K562 (cell line): ENCODE results near the gene ECM1. TPM values are rescaled to one million over a fixed set of nuclear protein-coding genes. Genes with fewer than 3 reads are reported as not detected.
A peak's percentile ranks its signal among the peaks of the same experiment; 100 is the strongest.

Source experiments
- CTBP1 ChIP-seq: fragments of 450-650 bp; IDR thresholded peaks from 2 replicates; pipeline ENCODE4 v1.6.1; 2016; ENCODE audit warnings: borderline replicate concordance
- CXXC5 ChIP-seq: fragments of 250-450 bp; sonication (Bioruptor Pico); IDR thresholded peaks from 2 replicates; pipeline ENCODE4 v1.8.0; 2022; ENCODE audit warnings: inconsistent platforms, mild to moderate bottlenecking, moderate library complexity
- FOXK1 ChIP-seq: sonication (generic); formaldehyde crosslinking; IDR thresholded peaks from 2 replicates; pipeline ENCODE4 v1.8.0; 2022; ENCODE audit warnings: missing genetic modification reagents, mild to moderate bottlenecking, borderline replicate concordance
- HMGN3 ChIP-seq: IDR thresholded peaks from 2 replicates; pipeline ENCODE4 v1.6.1; 2011; ENCODE audit warnings: borderline replicate concordance, low read depth, mild to moderate bottlenecking, mixed read lengths, low read length; ENCODE audit not compliant: insufficient read length; ENCODE audit errors: extremely low read depth
- NFE2 ChIP-seq: IDR thresholded peaks from 2 replicates; pipeline ENCODE4 v1.6.1; 2014; ENCODE audit warnings: antibody characterized with exemption, low read depth
- NR2C2 ChIP-seq, 2 experiments: fragments of 200-800 bp in 1 of 2; sonication (Bioruptor generic) in 1 of 2; sonication (generic) in 1 of 2; formaldehyde crosslinking in 1 of 2; IDR thresholded peaks; 2 replicates each; pipeline versions ENCODE4 v1.6.1 to v1.8.0; 2016 to 2022; ENCODE audit warnings: mild to moderate bottlenecking in 1 of 2, missing compliant biosample characterization in 1 of 2, missing genetic modification characterization in 1 of 2, missing genetic modification reagents in 1 of 2
- SMARCE1 ChIP-seq: fragments of 450-650 bp; IDR thresholded peaks from 2 replicates; pipeline ENCODE4 v1.7.1; 2016; ENCODE audit warnings: mild to moderate bottlenecking
- ZNF175 ChIP-seq: fragments of 200-800 bp; sonication (Bioruptor generic); IDR thresholded peaks from 2 replicates; pipeline ENCODE4 v1.6.1; 2016; ENCODE audit warnings: low read depth, mild to moderate bottlenecking, missing genetic modification characterization, missing compliant biosample characterization
- ZNF232 ChIP-seq: sonication (generic); formaldehyde crosslinking; IDR thresholded peaks from 2 replicates; pipeline ENCODE4 v1.8.0; 2022; ENCODE audit warnings: mild to moderate bottlenecking, missing genetic modification reagents
- polyA plus RNA-seq, 8 experiments: library from polyadenylated mRNA; depleted of rRNA in 4 of 8; stranded (reverse) in 5 of 8; unstranded in 3 of 8; fragments of >200 nt; fragmentation: Nextera tagmentation in 2 of 8; fragmentation: Illumina TruSeq in 1 of 8; extraction: Ambion mirVana in 2 of 8; extraction: Trizol in 1 of 8; gene quantifications; 2 replicates each; pipeline versions ENCODE4 v1.2.1 to v1.2.3, GENCODE V29; 2011 to 2014; ENCODE audit warnings: inconsistent platforms in 1 of 8, missing spikeins in 1 of 8
- total RNA-seq, 7 experiments: library from RNA; depleted of rRNA in 6 of 7; stranded (reverse); fragments of >200 nt in 6 of 7; fragmentation: Illumina TruSeq in 2 of 7; extraction: Trizol in 2 of 7; gene quantifications; 2 replicates each; pipeline versions ENCODE4 v1.2.1 to v1.2.3, GENCODE V29; 2011 to 2021; ENCODE audit warnings: low replicate concordance in 1 of 7
- TF ChIP-seq, protein P1 (sequence below): sonication (generic); formaldehyde crosslinking; IDR thresholded peaks from 2 replicates; pipeline ENCODE4 v1.8.1; 2023; ENCODE audit warnings: mild to moderate bottlenecking, missing genetic modification reagents
- TF ChIP-seq, protein P2 (sequence below): fragments of 200-800 bp; sonication (Bioruptor generic); IDR thresholded peaks from 2 replicates; pipeline ENCODE4 v1.6.1; 2017; ENCODE audit warnings: missing genetic modification characterization, missing compliant biosample characterization
- TF ChIP-seq, protein P3 (sequence below): fragments of 450-650 bp; formaldehyde crosslinking; IDR thresholded peaks from 2 replicates; pipeline ENCODE4 v1.4.0; 2020; ENCODE audit warnings: mild to moderate bottlenecking, mixed read lengths
- TF ChIP-seq, protein P4 (sequence below), 3 experiments: fragments of 200-800 bp in 1 of 3; sonication (Bioruptor generic) in 1 of 3; sonication (generic) in 1 of 3; formaldehyde crosslinking in 1 of 3; IDR thresholded peaks; 2 replicates each; pipeline versions ENCODE4 v1.6.1 to v1.8.0; 2016 to 2022; ENCODE audit warnings: mild to moderate bottlenecking in 2 of 3, missing compliant biosample characterization in 2 of 3, missing genetic modification characterization in 2 of 3, missing genetic modification reagents in 1 of 3
- TF ChIP-seq, protein P5 (sequence below): sonication (generic); formaldehyde crosslinking; IDR thresholded peaks from 2 replicates; pipeline ENCODE4 v1.8.0; 2023; ENCODE audit warnings: mild to moderate bottlenecking, missing genetic modification reagents

Gene ECM1
- total and polyA plus RNA-seq, 9 of the 15 experiments (the other 6 are each of a cell fraction or from before 2014, with no cell fraction given), result 6.6 to 52.2 (median 12.8) TPM

DNA sequence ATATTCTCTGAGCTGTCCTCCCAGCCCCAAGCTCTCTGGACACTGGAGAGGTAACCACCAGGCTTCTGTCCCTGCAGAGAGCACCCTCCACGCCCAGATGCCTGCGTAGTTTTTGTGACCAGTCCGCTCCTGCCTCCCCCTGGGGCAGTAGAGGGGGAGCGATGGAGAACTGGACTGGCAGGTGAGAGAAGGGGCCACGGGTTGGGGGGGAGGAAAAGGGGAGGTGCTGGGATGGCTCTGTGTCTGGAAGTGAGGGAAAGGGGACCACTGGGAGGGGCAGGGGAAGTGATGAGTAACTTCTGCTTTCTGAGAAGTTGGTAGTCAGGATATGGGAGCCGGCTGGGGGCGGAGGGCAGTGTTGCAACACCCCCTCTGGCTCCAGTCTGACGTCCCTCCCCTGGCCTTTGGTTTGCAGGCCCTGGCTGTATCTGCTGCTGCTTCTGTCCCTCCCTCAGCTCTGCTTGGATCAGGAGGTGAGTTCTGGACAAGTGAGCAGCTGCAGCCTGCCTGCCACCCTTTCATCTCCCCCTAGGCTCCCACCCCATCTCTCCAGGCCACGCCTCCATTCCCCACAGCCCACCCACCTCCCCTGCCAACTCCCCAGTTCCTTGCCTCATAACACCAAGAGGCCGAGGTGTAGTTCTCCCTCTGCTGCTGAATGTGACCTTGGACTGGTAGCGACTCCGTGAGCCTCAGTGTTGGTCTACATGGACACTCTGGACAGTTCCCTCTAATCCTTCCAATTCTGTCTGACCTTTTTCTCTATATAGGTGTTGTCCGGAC, 44.4 kb downstream of the ECM1 start (continued):
- TF ChIP-seq, protein P1, sequence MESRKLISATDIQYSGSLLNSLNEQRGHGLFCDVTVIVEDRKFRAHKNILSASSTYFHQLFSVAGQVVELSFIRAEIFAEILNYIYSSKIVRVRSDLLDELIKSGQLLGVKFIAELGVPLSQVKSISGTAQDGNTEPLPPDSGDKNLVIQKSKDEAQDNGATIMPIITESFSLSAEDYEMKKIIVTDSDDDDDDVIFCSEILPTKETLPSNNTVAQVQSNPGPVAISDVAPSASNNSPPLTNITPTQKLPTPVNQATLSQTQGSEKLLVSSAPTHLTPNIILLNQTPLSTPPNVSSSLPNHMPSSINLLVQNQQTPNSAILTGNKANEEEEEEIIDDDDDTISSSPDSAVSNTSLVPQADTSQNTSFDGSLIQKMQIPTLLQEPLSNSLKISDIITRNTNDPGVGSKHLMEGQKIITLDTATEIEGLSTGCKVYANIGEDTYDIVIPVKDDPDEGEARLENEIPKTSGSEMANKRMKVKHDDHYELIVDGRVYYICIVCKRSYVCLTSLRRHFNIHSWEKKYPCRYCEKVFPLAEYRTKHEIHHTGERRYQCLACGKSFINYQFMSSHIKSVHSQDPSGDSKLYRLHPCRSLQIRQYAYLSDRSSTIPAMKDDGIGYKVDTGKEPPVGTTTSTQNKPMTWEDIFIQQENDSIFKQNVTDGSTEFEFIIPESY (CRISPR knock-in tag), result 0 out of 2 replicates have a peak, but pooled peaks have one; percentile 8
- TF ChIP-seq, protein P2, sequence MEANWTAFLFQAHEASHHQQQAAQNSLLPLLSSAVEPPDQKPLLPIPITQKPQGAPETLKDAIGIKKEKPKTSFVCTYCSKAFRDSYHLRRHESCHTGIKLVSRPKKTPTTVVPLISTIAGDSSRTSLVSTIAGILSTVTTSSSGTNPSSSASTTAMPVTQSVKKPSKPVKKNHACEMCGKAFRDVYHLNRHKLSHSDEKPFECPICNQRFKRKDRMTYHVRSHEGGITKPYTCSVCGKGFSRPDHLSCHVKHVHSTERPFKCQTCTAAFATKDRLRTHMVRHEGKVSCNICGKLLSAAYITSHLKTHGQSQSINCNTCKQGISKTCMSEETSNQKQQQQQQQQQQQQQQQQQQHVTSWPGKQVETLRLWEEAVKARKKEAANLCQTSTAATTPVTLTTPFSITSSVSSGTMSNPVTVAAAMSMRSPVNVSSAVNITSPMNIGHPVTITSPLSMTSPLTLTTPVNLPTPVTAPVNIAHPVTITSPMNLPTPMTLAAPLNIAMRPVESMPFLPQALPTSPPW (CRISPR knock-in tag), result peak; percentile 90
- TF ChIP-seq CTBP1 (peak; percentile 94), NR2C2 (CRISPR knock-in tag; IDR thresholded peaks at IDR 0.05) (no peak), NR2C2 (tag; IDR thresholded peaks at IDR 0.05) (peak; percentile 58), ZNF232 (CRISPR knock-in tag) (no peak), FOXK1 (CRISPR knock-in tag) (no peak), CXXC5 (CRISPR knock-in tag) (peak; percentile 52; the same call in 1 of the 2 replicates), HMGN3 (peak; percentile 56), ZNF175 (0 out of 2 replicates have a peak, but pooled peaks have one; percentile 11), NFE2 (0 out of 2 replicates have a peak, but pooled peaks have one; percentile 15), SMARCE1 (peak; percentile 89)
- TF ChIP-seq, protein P3, sequence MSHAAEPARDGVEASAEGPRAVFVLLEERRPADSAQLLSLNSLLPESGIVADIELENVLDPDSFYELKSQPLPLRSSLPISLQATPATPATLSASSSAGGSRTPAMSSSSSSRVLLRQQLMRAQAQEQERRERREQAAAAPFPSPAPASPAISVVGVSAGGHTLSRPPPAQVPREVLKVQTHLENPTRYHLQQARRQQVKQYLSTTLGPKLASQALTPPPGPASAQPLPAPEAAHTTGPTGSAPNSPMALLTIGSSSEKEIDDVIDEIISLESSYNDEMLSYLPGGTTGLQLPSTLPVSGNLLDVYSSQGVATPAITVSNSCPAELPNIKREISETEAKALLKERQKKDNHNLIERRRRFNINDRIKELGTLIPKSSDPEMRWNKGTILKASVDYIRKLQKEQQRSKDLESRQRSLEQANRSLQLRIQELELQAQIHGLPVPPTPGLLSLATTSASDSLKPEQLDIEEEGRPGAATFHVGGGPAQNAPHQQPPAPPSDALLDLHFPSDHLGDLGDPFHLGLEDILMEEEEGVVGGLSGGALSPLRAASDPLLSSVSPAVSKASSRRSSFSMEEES (CRISPR knock-in tag), result no peak
- TF ChIP-seq, protein P4, sequence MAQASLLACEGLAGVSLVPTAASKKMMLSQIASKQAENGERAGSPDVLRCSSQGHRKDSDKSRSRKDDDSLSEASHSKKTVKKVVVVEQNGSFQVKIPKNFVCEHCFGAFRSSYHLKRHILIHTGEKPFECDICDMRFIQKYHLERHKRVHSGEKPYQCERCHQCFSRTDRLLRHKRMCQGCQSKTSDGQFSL (CRISPR knock-in tag; IDR thresholded peaks at IDR 0.05), result peak; percentile 88
- TF ChIP-seq, protein P4 (tag; IDR thresholded peaks at IDR 0.05), result peak in 1 of 2 experiments; percentile 62; a peak in 1 of 4 replicates
- TF ChIP-seq, protein P5, sequence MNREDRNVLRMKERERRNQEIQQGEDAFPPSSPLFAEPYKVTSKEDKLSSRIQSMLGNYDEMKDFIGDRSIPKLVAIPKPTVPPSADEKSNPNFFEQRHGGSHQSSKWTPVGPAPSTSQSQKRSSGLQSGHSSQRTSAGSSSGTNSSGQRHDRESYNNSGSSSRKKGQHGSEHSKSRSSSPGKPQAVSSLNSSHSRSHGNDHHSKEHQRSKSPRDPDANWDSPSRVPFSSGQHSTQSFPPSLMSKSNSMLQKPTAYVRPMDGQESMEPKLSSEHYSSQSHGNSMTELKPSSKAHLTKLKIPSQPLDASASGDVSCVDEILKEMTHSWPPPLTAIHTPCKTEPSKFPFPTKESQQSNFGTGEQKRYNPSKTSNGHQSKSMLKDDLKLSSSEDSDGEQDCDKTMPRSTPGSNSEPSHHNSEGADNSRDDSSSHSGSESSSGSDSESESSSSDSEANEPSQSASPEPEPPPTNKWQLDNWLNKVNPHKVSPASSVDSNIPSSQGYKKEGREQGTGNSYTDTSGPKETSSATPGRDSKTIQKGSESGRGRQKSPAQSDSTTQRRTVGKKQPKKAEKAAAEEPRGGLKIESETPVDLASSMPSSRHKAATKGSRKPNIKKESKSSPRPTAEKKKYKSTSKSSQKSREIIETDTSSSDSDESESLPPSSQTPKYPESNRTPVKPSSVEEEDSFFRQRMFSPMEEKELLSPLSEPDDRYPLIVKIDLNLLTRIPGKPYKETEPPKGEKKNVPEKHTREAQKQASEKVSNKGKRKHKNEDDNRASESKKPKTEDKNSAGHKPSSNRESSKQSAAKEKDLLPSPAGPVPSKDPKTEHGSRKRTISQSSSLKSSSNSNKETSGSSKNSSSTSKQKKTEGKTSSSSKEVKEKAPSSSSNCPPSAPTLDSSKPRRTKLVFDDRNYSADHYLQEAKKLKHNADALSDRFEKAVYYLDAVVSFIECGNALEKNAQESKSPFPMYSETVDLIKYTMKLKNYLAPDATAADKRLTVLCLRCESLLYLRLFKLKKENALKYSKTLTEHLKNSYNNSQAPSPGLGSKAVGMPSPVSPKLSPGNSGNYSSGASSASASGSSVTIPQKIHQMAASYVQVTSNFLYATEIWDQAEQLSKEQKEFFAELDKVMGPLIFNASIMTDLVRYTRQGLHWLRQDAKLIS (CRISPR knock-in tag), result 0 out of 2 replicates have a peak, but pooled peaks have one; percentile 12
